Activated naive CD4-positive, alpha-beta T cell treated with anti-CD3 and anti-CD28 coated beads for 36 hours (primary cell): Measurements from ENCODE around the gene BCL2. TPM values are rescaled to one million over a fixed set of nuclear protein-coding genes. Genes with fewer than 3 reads are reported as not detected.

Experiments used
- CTCF ChIA-PET: fragments of 350-600 bp; sonication (Branson Sonifier 250); formaldehyde crosslinking; loops from one replicate; lab custom pipeline; 2021; ENCODE audit warnings: antibody characterized with exemption; lab: Charles Lee
- DNase-seq: peaks from one replicate; pipeline ENCODE4 v3.0.0-alpha.2; 2020
- H3K27ac Mint-ChIP-seq: one replicate; pipeline ENCODE4 v1.8.0; 2021; ENCODE audit warnings: mild to moderate bottlenecking, mixed read lengths
- H3K27me3 Mint-ChIP-seq: one replicate; pipeline ENCODE4 v1.8.0; 2021; ENCODE audit warnings: low read depth, mixed read lengths
- H3K36me3 Mint-ChIP-seq: one replicate; pipeline ENCODE4 v1.8.0; 2021; ENCODE audit warnings: low read depth, mixed read lengths
- H3K4me1 Mint-ChIP-seq: one replicate; pipeline ENCODE4 v1.8.0; 2021; ENCODE audit warnings: low read depth, mixed read lengths
- H3K4me3 Mint-ChIP-seq: one replicate; pipeline ENCODE4 v1.8.0; 2021; ENCODE audit warnings: mild to moderate bottlenecking, moderate library complexity, mixed read lengths
- H3K9me3 Mint-ChIP-seq: one replicate; pipeline ENCODE4 v1.8.0; 2021; ENCODE audit warnings: mixed read lengths
- intact Hi-C: fragments of 100-400 bp; cut with micrococcal nuclease; formaldehyde crosslinking; loops from one replicate; pipeline ENCODE4 v1.15.1; 2023
- total RNA-seq, 2 experiments: library from RNA; stranded (reverse); gene quantifications; one replicate each; pipeline ENCODE4 v1.2.3, GENCODE V29; 2021

The BCL2 gene
- total RNA-seq, 2 experiments from 2014 or later: 48.4 to 49.6 TPM

GRCh38 chr18:63346480-63347183 lies 27.1 kb upstream of the BCL2 start:
- CTCF ChIA-PET: interaction anchor here (0.7 to 1.2 kb wide), 2 partner anchors 93 to 223 kb away, joined by 3 to 5 read pairs; no protein-coding TSS in a partner anchor
- no peaks in the 10 kb centered on the region for H3K4me1 Mint-ChIP-seq
- no peak for DNase-seq
- no peak overlapping the region for H3K27ac Mint-ChIP-seq
- no peak overlapping the region for H3K4me3 Mint-ChIP-seq
- H3K36me3 Mint-ChIP-seq: peaks cover 50% of the 10 kb centered on the region
- no peaks in the 10 kb centered on the region for H3K27me3 Mint-ChIP-seq
- H3K9me3 Mint-ChIP-seq: no peaks in the 10 kb centered on the region
- intact Hi-C loops: no loop called here

GRCh38 chr18:63346031-63346430 lies 26.5 kb upstream of the BCL2 start:
- Mint-ChIP-seq H3K4me3 (no peak overlapping the region), H3K27me3 (no peaks in the 10 kb centered on the region), H3K9me3 (no peaks in the 10 kb centered on the region), H3K36me3 (peaks cover 56% of the 10 kb centered on the region), H3K27ac (no peak overlapping the region), H3K4me1 (no peaks in the 10 kb centered on the region)
- no peak for DNase-seq
- intact Hi-C loops: no loop called here
- CTCF ChIA-PET: interaction anchor here (1.2 kb wide), 1 partner anchor 93 kb away, joined by 5 read pairs; no protein-coding TSS in a partner anchor

GRCh38 chr18:63344918-63345317 lies 25.3 kb upstream of the BCL2 start:
- H3K4me3 Mint-ChIP-seq: no peak overlapping the region
- H3K27ac Mint-ChIP-seq: no peak overlapping the region
- DNase-seq: no peak
- intact Hi-C loops: loop anchor here (5.0 kb wide), 1 partner anchor 77 kb away; the partner anchor contains the start of gene VPS4B
- peaks cover 57% of the 10 kb centered on the region for H3K36me3 Mint-ChIP-seq
- H3K9me3 Mint-ChIP-seq: no peaks in the 10 kb centered on the region
- H3K27me3 Mint-ChIP-seq: no peaks in the 10 kb centered on the region
- H3K4me1 Mint-ChIP-seq: peaks cover 6% of the 10 kb centered on the region
- CTCF ChIA-PET: interaction anchor here (6.3 kb wide), 1 partner anchor 95 kb away, joined by 91 read pairs; no protein-coding TSS in a partner anchor

GRCh38 chr18:63344263-63344662 lies 24.7 kb upstream of the BCL2 start:
- intact Hi-C loops: loop anchor here (5.0 kb wide), 1 partner anchor 78 kb away; the partner anchor contains the start of gene VPS4B
- Mint-ChIP-seq H3K27ac (no peak overlapping the region), H3K36me3 (peaks cover 56% of the 10 kb centered on the region), H3K4me3 (no peak overlapping the region), H3K27me3 (no peaks in the 10 kb centered on the region), H3K9me3 (no peaks in the 10 kb centered on the region), H3K4me1 (peaks cover 7% of the 10 kb centered on the region)
- DNase-seq: no peak
- CTCF ChIA-PET: interaction anchor here (6.3 kb wide), 1 partner anchor 96 kb away, joined by 91 read pairs; no protein-coding TSS in a partner anchor

GRCh38 chr18:63342206-63342605 lies 22.6 kb upstream of the BCL2 start:
- DNase-seq: peak; percentile 61
- no peak overlapping the region for H3K4me3 Mint-ChIP-seq
- intact Hi-C loops: loop anchor here (1.0 to 5.0 kb wide), 2 partner anchors 80 to 97 kb away; partner anchors contain the start of gene VPS4B
- CTCF ChIA-PET: interaction anchor here (1.0 to 6.3 kb wide), 3 partner anchors 98 to 325 kb away, joined by 3 to 91 read pairs (median 32); no protein-coding TSS in a partner anchor
- H3K4me1 Mint-ChIP-seq: peaks cover 7% of the 10 kb centered on the region
- no peak overlapping the region for H3K27ac Mint-ChIP-seq
- H3K36me3 Mint-ChIP-seq: peaks cover 54% of the 10 kb centered on the region
- H3K9me3 Mint-ChIP-seq: no peaks in the 10 kb centered on the region
- no peaks in the 10 kb centered on the region for H3K27me3 Mint-ChIP-seq

- peak; percentile 65 for DNase-seq
- Mint-ChIP-seq H3K4me3 (no peak overlapping the region), H3K27me3 (no peaks in the 10 kb centered on the region), H3K4me1 (peaks cover 12% of the 10 kb centered on the region), H3K27ac (no peak overlapping the region), H3K9me3 (no peaks in the 10 kb centered on the region), H3K36me3 (peaks cover 54% of the 10 kb centered on the region)
- CTCF ChIA-PET: interaction anchor here (0.9 to 6.3 kb wide), 17 partner anchors 9 to 327 kb away, joined by 3 to 91 read pairs (median 5); no protein-coding TSS in a partner anchor
- intact Hi-C loops: loop anchor here (1.0 to 5.0 kb wide), 4 partner anchors 17 to 324 kb away; partner anchors contain the start of gene VPS4B
Measured at GRCh38 chr18:63339920-63340484, 20.4 kb upstream of the BCL2 start.

- Mint-ChIP-seq H3K27ac (no peak overlapping the region), H3K4me1 (peaks cover 12% of the 10 kb centered on the region), H3K27me3 (no peaks in the 10 kb centered on the region), H3K36me3 (peaks cover 49% of the 10 kb centered on the region), H3K4me3 (no peak overlapping the region), H3K9me3 (no peaks in the 10 kb centered on the region)
- no peak for DNase-seq
- intact Hi-C loops: no loop called here
- CTCF ChIA-PET: interaction anchor here (0.6 to 1.5 kb wide), 4 partner anchors 13 to 312 kb away, joined by 3 to 8 read pairs (median 6); no protein-coding TSS in a partner anchor
Measured at GRCh38 chr18:63336366-63337099, 17.0 kb upstream of the BCL2 start.

- intact Hi-C loops: no loop called here
- Mint-ChIP-seq H3K27ac (no peak overlapping the region), H3K4me1 (no peaks in the 10 kb centered on the region), H3K27me3 (no peaks in the 10 kb centered on the region), H3K9me3 (no peaks in the 10 kb centered on the region), H3K36me3 (peaks cover 26% of the 10 kb centered on the region), H3K4me3 (no peak overlapping the region)
- no peak for DNase-seq
- CTCF ChIA-PET: interaction anchor here (0.7 to 2.9 kb wide), 4 partner anchors 7 to 315 kb away, joined by 3 to 17 read pairs (median 4); no protein-coding TSS in a partner anchor
Measured at GRCh38 chr18:63331105-63331504, 11.5 kb upstream of the BCL2 start.

GRCh38 chr18:63329431-63330145 lies 10.0 kb upstream of the BCL2 start:
- no peaks in the 10 kb centered on the region for H3K9me3 Mint-ChIP-seq
- H3K36me3 Mint-ChIP-seq: peaks cover 22% of the 10 kb centered on the region
- intact Hi-C loops: no loop called here
- no peak overlapping the region for H3K4me3 Mint-ChIP-seq
- no peaks in the 10 kb centered on the region for H3K27me3 Mint-ChIP-seq
- no peak overlapping the region for H3K27ac Mint-ChIP-seq
- CTCF ChIA-PET: interaction anchor here (1.3 to 2.9 kb wide), 3 partner anchors 11 to 313 kb away, joined by 3 to 17 read pairs (median 6); no protein-coding TSS in a partner anchor
- no peak for DNase-seq
- no peaks in the 10 kb centered on the region for H3K4me1 Mint-ChIP-seq

- intact Hi-C loops: no loop called here
Measured at GRCh38 chr18:63326011-63326410, 6.4 kb upstream of the BCL2 start.

GRCh38 chr18:63325086-63325686 lies 5.6 kb upstream of the BCL2 start:
- CTCF ChIA-PET: interaction anchor here (0.8 to 7.4 kb wide), 13 partner anchors 15 to 343 kb away, joined by 3 to 159 read pairs (median 6); no protein-coding TSS in a partner anchor
- H3K36me3 Mint-ChIP-seq: peaks cover under 1% of the 10 kb centered on the region
- H3K27me3 Mint-ChIP-seq: no peaks in the 10 kb centered on the region
- no peak overlapping the region for H3K4me3 Mint-ChIP-seq
- intact Hi-C loops: no loop called here
- no peak overlapping the region for H3K27ac Mint-ChIP-seq
- H3K9me3 Mint-ChIP-seq: no peaks in the 10 kb centered on the region
- DNase-seq: no peak
- H3K4me1 Mint-ChIP-seq: peaks cover 18% of the 10 kb centered on the region

More at GRCh38 chr18:63326011-63326410, 6.4 kb upstream of the BCL2 start:
- H3K4me1 Mint-ChIP-seq: peaks cover 14% of the 10 kb centered on the region
- CTCF ChIA-PET: interaction anchor here (0.9 to 7.4 kb wide), 9 partner anchors 11 to 600 kb away, joined by 3 to 159 read pairs (median 9); no protein-coding TSS in a partner anchor
- no peaks in the 10 kb centered on the region for H3K27me3 Mint-ChIP-seq
- no peak overlapping the region for H3K27ac Mint-ChIP-seq
- H3K36me3 Mint-ChIP-seq: peaks cover 4% of the 10 kb centered on the region
- H3K4me3 Mint-ChIP-seq: no peak overlapping the region
- no peak for DNase-seq
- H3K9me3 Mint-ChIP-seq: no peaks in the 10 kb centered on the region
